SU-DHL-6 (cell line): Measurements from ENCODE around the gene OTOGL.

Source experiments
- EZH2phosphoT487 ChIP-seq: fragments of 200-600 bp; sonication (generic), shearing (Covaris generic); conservative IDR thresholded peaks from 2 replicates; pipeline ENCODE4 v1.6.1; 2018; ENCODE audit warnings: mild to moderate bottlenecking, antibody characterized with exemption, low read length, moderate library complexity, mixed read lengths
- TF ChIP-seq, protein P1 (sequence below): fragments of 200-600 bp; sonication (generic); IDR thresholded peaks from one replicate; pipeline ENCODE4 v1.5.1; 2017; ENCODE audit warnings: antibody characterized with exemption, mild to moderate bottlenecking, low read length, moderate library complexity; ENCODE audit not compliant: insufficient read depth, poor library complexity, severe bottlenecking

- TF ChIP-seq, protein P1, sequence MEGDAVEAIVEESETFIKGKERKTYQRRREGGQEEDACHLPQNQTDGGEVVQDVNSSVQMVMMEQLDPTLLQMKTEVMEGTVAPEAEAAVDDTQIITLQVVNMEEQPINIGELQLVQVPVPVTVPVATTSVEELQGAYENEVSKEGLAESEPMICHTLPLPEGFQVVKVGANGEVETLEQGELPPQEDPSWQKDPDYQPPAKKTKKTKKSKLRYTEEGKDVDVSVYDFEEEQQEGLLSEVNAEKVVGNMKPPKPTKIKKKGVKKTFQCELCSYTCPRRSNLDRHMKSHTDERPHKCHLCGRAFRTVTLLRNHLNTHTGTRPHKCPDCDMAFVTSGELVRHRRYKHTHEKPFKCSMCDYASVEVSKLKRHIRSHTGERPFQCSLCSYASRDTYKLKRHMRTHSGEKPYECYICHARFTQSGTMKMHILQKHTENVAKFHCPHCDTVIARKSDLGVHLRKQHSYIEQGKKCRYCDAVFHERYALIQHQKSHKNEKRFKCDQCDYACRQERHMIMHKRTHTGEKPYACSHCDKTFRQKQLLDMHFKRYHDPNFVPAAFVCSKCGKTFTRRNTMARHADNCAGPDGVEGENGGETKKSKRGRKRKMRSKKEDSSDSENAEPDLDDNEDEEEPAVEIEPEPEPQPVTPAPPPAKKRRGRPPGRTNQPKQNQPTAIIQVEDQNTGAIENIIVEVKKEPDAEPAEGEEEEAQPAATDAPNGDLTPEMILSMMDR, result no peak
- no peak for TF ChIP-seq EZH2phosphoT487
These were observed 142.4 kb downstream of the OTOGL start for GRCh38 chr12:80241576-80242273.
